Measurements from ENCODE around the gene IGF2R.

DNA sequence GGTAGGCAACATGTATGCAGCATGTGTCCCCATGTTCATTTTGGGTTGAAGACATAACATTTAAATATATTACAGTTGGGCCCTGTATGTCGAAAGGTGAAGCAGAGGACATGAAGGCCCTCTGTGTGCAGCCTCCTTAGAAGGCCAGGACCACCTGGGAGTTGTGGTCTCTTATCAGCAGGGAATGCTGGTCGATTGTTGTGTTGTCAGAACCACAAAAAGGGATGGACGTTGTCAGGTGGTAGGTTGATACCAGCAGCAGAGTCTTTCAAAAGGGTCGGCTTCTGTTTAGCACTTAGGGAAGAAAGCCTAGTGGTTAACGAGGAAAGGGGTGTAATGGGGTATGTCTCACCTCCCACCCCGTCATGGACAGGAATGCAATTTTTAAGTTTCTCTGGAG lies 85.4 kb downstream of the IGF2R start:
- TF ChIP-seq, protein P1, sequence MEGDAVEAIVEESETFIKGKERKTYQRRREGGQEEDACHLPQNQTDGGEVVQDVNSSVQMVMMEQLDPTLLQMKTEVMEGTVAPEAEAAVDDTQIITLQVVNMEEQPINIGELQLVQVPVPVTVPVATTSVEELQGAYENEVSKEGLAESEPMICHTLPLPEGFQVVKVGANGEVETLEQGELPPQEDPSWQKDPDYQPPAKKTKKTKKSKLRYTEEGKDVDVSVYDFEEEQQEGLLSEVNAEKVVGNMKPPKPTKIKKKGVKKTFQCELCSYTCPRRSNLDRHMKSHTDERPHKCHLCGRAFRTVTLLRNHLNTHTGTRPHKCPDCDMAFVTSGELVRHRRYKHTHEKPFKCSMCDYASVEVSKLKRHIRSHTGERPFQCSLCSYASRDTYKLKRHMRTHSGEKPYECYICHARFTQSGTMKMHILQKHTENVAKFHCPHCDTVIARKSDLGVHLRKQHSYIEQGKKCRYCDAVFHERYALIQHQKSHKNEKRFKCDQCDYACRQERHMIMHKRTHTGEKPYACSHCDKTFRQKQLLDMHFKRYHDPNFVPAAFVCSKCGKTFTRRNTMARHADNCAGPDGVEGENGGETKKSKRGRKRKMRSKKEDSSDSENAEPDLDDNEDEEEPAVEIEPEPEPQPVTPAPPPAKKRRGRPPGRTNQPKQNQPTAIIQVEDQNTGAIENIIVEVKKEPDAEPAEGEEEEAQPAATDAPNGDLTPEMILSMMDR (IDR thresholded peaks at IDR 0.05) = no peak
- no peak for TF ChIP-seq POLR2AphosphoS5 (IDR thresholded peaks at IDR 0.05)
